Measurements from ENCODE around the gene MKRN2. TPM values are rescaled to one million over a fixed set of nuclear protein-coding genes. Genes with fewer than 3 reads are reported as not detected.
A peak's percentile ranks its signal among the peaks of the same experiment; 100 is the strongest.
"Not testable (repeated sequence)": the region's sequence is repeated elsewhere in the genome, so short reads cannot be mapped to it uniquely, and the experiment has no call there.

Gene MKRN2
- total RNA-seq, 3 donors from 2014 or later, result 19.5 to 23.8 (median 20.2) TPM

DNA sequence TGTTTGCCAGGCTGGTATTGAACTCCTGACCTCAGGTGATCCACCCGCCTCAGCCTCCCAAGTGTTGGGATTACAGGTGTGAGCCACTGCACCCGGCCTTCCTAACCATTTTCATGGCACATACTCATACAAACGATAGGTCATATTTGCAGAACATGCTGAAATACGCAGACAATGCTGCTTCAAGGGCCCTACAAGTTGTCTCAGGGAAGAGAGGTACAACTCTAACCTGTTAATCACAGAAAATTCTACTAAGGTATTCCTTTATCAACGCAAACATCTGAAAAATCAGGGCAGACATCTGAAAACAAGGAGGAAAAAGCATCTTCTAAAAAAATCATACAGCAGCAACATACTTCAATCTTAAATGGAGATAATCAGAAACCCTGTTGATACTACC lies 67.2 kb downstream of the MKRN2 start:
- DNase-seq (no peak), ATAC-seq (no peak)
- H3K9me3 ChIP-seq, result no peaks in the 10 kb centered on the region
- no peaks in the 10 kb centered on the region for H3K36me3 ChIP-seq (ENCODE audit: low read depth)
- TF ChIP-seq, protein P1, sequence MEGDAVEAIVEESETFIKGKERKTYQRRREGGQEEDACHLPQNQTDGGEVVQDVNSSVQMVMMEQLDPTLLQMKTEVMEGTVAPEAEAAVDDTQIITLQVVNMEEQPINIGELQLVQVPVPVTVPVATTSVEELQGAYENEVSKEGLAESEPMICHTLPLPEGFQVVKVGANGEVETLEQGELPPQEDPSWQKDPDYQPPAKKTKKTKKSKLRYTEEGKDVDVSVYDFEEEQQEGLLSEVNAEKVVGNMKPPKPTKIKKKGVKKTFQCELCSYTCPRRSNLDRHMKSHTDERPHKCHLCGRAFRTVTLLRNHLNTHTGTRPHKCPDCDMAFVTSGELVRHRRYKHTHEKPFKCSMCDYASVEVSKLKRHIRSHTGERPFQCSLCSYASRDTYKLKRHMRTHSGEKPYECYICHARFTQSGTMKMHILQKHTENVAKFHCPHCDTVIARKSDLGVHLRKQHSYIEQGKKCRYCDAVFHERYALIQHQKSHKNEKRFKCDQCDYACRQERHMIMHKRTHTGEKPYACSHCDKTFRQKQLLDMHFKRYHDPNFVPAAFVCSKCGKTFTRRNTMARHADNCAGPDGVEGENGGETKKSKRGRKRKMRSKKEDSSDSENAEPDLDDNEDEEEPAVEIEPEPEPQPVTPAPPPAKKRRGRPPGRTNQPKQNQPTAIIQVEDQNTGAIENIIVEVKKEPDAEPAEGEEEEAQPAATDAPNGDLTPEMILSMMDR (IDR thresholded peaks at IDR 0.05), result no peak
- no peak overlapping the region for H3K4me3 ChIP-seq
- H3K4me1 ChIP-seq (ENCODE audit: low read depth), result peaks cover 19% of the 10 kb centered on the region
- intact Hi-C loops (cut with DNase I, micrococcal nuclease), result no loop called here

DNA sequence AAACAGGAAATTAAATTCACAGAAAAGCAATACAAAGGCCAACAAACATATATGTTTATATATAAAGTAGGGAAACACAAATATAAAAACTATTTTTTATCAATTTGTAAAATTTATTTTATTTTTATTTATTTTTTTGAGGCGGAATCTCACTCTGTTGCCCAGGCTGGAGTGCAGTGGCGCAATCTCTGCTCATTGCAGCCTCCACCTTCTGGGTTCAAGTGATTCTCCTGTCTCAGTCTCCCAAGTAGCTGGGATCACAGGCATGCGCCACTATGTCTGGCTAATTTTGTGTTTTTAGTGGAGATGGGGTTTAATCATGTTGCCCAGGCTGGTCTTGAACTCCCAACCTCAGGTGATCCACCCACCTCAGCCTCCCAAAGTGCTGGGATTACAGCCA lies 68.1 kb downstream of the MKRN2 start:
- H3K36me3 ChIP-seq (ENCODE audit: low read depth); intact Hi-C loops (cut with DNase I, micrococcal nuclease); ATAC-seq; DNase-seq; H3K9me3 ChIP-seq; H3K4me3 ChIP-seq: not testable (repeated sequence)
- H3K4me1 ChIP-seq (ENCODE audit: low read depth), result peaks cover 27% of the 10 kb centered on the region

DNA sequence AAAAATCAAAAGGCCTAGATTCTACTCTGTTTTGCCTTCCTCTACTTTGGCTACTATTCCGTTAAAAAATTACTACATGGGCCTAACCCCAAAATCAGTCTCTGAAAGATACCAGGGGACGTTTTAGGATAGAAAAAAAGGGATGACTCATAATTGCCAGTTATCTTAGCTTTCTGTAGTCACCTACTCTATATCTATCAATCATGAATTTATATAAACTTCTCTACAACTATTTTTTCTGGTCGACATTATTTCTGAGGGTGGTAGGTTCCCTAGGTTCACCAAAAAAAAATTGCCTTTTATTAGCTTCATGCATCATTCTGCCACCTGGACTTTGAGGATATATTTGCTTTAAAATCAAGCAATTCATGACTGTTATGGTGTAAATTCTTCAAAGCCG lies 70.5 kb downstream of the MKRN2 start:
- TF ChIP-seq, protein P1 (IDR thresholded peaks at IDR 0.05), result no peak
- Histone ChIP-seq H3K9me3 (no peaks in the 10 kb centered on the region), H3K4me1 (ENCODE audit: low read depth) (peaks cover 34% of the 10 kb centered on the region), H3K36me3 (ENCODE audit: low read depth) (no peaks in the 10 kb centered on the region), H3K4me3 (no peak overlapping the region)
- intact Hi-C loops (cut with DNase I, micrococcal nuclease), result no loop called here
- no peak for DNase-seq
- no peak for ATAC-seq

DNA sequence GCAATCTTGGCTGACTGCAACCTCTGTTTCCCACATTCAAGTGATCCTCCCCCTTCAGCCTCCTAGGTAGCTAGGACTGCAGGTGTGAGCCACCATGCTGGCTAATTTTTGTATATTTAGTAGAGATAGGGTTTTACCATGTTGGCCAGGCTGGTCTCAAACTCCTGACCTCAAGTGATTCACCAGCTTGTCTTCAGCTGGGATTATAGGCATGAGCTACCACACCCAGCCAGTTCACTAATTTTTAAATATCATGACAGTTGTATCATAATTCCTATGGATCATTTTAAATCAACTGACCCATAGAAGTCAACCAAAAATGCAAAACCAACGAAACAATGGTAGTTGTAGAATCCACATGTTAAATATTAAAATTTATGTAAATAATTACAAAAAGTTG lies 71.9 kb downstream of the MKRN2 start:
- Histone ChIP-seq H3K36me3 (ENCODE audit: low read depth) (no peaks in the 10 kb centered on the region), H3K4me3 (no peak overlapping the region), H3K4me1 (ENCODE audit: low read depth) (peaks cover 34% of the 10 kb centered on the region), H3K9me3 (no peaks in the 10 kb centered on the region)
- no peak for DNase-seq
- intact Hi-C loops (cut with DNase I, micrococcal nuclease), result no loop called here
- TF ChIP-seq, protein P1 (IDR thresholded peaks at IDR 0.05), result no peak
- ATAC-seq, result no peak

DNA sequence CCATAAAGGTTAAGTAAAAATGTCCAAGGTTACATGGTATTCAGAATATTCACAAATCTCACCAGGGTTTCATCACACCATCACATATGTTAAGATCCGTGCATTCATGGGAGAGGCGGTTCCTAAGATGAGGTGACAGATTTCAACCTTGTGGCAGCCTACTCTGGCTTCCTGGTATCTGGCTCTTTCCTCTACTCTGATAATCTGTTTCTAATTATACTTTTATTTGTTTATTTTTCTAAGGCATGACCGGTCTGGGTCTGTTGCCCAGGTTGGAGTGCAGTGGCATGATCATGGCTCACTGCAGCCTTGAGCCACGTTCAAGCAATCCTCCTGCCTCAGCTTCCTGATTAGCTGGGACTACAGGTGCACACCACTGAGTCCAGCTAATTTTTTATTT lies 72.7 kb downstream of the MKRN2 start:
- no peak overlapping the region for H3K4me3 ChIP-seq
- DNase-seq, result peak in 1 of 3 donors; percentile 23
- TF ChIP-seq, protein P1 (IDR thresholded peaks at IDR 0.05), result no peak
- H3K4me1 ChIP-seq (ENCODE audit: low read depth), result peaks cover 34% of the 10 kb centered on the region
- no peaks in the 10 kb centered on the region for H3K36me3 ChIP-seq (ENCODE audit: low read depth)
- ATAC-seq, result peak; percentile 74
- H3K9me3 ChIP-seq, result no peaks in the 10 kb centered on the region
- intact Hi-C loops (cut with DNase I, micrococcal nuclease), result no loop called here

DNA sequence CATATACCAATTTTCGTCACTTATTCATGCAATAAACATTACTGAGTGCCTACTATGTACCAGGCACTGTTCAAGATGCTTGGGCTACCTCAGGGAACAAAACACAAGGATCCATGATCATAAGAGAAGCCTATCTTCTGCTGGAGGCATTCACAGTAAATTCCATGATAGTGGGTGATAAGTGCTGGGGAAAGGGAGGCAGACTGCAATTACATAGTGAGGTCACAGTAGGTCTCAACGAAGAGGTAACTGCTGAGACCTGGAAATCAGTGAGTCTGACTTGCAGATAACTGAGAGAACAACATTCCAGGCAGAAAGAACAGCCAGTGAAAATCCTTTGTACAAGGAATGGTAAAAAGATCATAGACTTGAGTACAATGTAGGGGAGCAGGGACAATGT lies 73.4 kb downstream of the MKRN2 start:
- Histone ChIP-seq H3K36me3 (ENCODE audit: low read depth) (no peaks in the 10 kb centered on the region), H3K9me3 (no peaks in the 10 kb centered on the region), H3K4me1 (ENCODE audit: low read depth) (peaks cover 30% of the 10 kb centered on the region), H3K4me3 (no peak overlapping the region)
- ATAC-seq (no peak), DNase-seq (no peak)
- intact Hi-C loops (cut with DNase I, micrococcal nuclease), result no loop called here
- TF ChIP-seq, protein P1 (IDR thresholded peaks at IDR 0.05), result no peak

DNA sequence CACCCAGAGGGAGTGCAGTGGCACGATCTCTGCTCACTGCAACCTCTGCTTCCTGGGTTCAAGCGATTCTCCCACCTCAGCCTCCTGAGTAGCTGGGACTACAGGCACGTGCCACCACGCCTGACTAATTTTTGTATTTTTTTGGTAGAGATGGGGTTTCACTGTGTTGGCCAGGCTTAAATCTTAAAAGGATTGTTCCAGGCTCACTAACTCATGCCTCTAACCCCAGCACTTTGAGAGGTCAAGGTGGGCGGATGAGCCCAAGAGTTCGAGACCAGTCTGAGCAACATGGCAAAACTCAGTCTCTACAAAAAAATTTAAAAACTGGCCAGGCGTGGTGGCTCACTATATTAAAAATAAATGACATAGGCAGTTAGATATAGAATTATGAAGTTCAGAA lies 74.0 kb downstream of the MKRN2 start:
- H3K9me3 ChIP-seq; ATAC-seq; DNase-seq; H3K4me3 ChIP-seq; H3K36me3 ChIP-seq (ENCODE audit: low read depth); intact Hi-C loops (cut with DNase I, micrococcal nuclease): not testable (repeated sequence)
- H3K4me1 ChIP-seq (ENCODE audit: low read depth), result peaks cover 24% of the 10 kb centered on the region
